ENCODE data around the gene DIP2C.

DNA sequence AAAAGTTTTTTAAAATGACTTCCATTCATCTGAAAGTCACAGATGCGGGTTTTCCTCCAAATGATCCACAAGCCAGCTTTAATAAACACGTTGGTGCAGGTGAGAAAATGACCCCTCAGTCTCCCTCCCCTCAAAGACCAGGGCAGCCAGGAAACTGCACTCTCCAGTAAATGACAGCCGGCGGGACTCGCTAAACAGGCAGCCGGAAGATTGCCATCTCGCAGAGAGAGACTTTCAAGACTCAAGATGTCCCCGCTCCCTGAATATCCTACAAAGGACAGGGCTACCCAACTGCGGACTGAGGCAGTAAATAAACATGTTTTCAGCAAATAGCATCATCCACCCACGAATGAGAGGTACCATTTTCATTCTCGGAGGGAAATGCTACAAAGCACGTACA is 116.8 kb downstream of the DIP2C start:
- TF ChIP-seq HDGF (IDR thresholded peaks at IDR 0.05; ENCODE audit: borderline replicate concordance): no peak
- no peak for TF ChIP-seq FOXK2 (IDR thresholded peaks at IDR 0.05)
- no peak for TF ChIP-seq CTBP1 (IDR thresholded peaks at IDR 0.05; ENCODE audit: borderline replicate concordance)
- no peak for TF ChIP-seq SUZ12 (IDR thresholded peaks at IDR 0.05)
- no peak for TF ChIP-seq FOXM1 (IDR thresholded peaks at IDR 0.05; ENCODE audit: borderline replicate concordance)
- no peak for TF ChIP-seq ARNT (IDR thresholded peaks at IDR 0.05)
- no peak for TF ChIP-seq TARDBP (IDR thresholded peaks at IDR 0.05)

All from HEK293T (cell line).